Panc1 (cell line): ENCODE data around the gene AACS. TPM values are rescaled to one million over a fixed set of nuclear protein-coding genes. Genes with fewer than 3 reads are reported as not detected.

ENCODE experiments used
- ATAC-seq: fragments of 200-7000 bp; cut with Tn5 transposase; 2 replicates; pipeline ENCODE4 v1.9.1; 2020; ENCODE audit warnings: mild to moderate bottlenecking, moderate library complexity
- BruUV-seq: library from RNA; stranded (reverse); fragments of 400-500 nt; replicated peaks from 2 replicates; lab custom pipeline; 2021; lab: Mats Ljungman, UMichigan
- CTCF ChIA-PET: fragments of 300-600 bp; sonication (Branson Sonifier 250); formaldehyde crosslinking; loops from one replicate; lab custom pipeline; 2022; ENCODE audit warnings: antibody characterized with exemption; lab: Charles Lee
- POLR2A ChIA-PET: fragments of 300-600 bp; sonication (Branson Sonifier 250); formaldehyde crosslinking; loops from one replicate; lab custom pipeline; 2022; ENCODE audit warnings: antibody characterized with exemption; lab: Charles Lee
- DNase-seq: peaks from one replicate; pipeline ENCODE4 v3.0.0-alpha.2; 2010; ENCODE audit warnings: low read depth, low spot score
- H3K27ac ChIP-seq: 2 replicates; pipeline ENCODE4 v1.5.1; 2011; ENCODE audit warnings: mild to moderate bottlenecking, low read length, inconsistent platforms
- H3K27me3 ChIP-seq: fragments of 200-500 bp; sonication (Bioruptor generic); 2 replicates; pipeline ENCODE4 v1.6.0; 2014; ENCODE audit warnings: low read length, inconsistent platforms; ENCODE audit not compliant: control insufficient read depth, insufficient read depth
- H3K36me3 ChIP-seq: fragments of 200-500 bp; sonication (Bioruptor generic); 2 replicates; pipeline ENCODE4 v1.5.1; 2014; ENCODE audit warnings: inconsistent platforms, mild to moderate bottlenecking, low read length, moderate library complexity; ENCODE audit not compliant: control insufficient read depth, insufficient read depth
- H3K4me1 ChIP-seq: 2 replicates; pipeline ENCODE4 v1.5.1; 2011; ENCODE audit warnings: inconsistent platforms, mild to moderate bottlenecking, low read length, moderate library complexity; ENCODE audit not compliant: control insufficient read depth, insufficient read depth
- H3K4me3 ChIP-seq, 2 experiments: 2 replicates each; pipeline ENCODE4 v1.5.1; 2011 to 2012; ENCODE audit warnings: low read depth in 2 of 2, low read length in 2 of 2, mild to moderate bottlenecking in 2 of 2, inconsistent platforms in 1 of 2, moderate library complexity in 1 of 2
- H3K9me3 ChIP-seq: fragments of 200-500 bp; sonication (Bioruptor generic); 2 replicates; pipeline ENCODE4 v1.5.1; 2014; ENCODE audit warnings: low read depth, mild to moderate bottlenecking, inconsistent platforms, low read length, moderate library complexity; ENCODE audit not compliant: control insufficient read depth, insufficient read depth
- POLR2AphosphoS5 ChIP-seq: IDR thresholded peaks from 2 replicates; pipeline ENCODE4 v1.6.1; 2012; ENCODE audit warnings: mild to moderate bottlenecking, low read depth, low read length, moderate library complexity
- REST ChIP-seq, 2 experiments: IDR thresholded peaks; 2 replicates each; pipeline ENCODE4 v1.6.1; 2011 to 2012; ENCODE audit warnings: low read depth in 2 of 2, control low read depth in 1 of 2, low read length in 1 of 2, mild to moderate bottlenecking in 1 of 2, moderate library complexity in 1 of 2; ENCODE audit not compliant: insufficient read depth in 1 of 2
- SIN3A ChIP-seq: IDR thresholded peaks from 2 replicates; pipeline ENCODE4 v1.6.1; 2012; ENCODE audit warnings: low read depth, mild to moderate bottlenecking, low read length, moderate library complexity, borderline replicate concordance; ENCODE audit not compliant: insufficient read depth
- TCF7L2 ChIP-seq: IDR thresholded peaks from 2 replicates; pipeline ENCODE4 v1.6.1; 2011; ENCODE audit warnings: mild to moderate bottlenecking, low read depth, low read length, inconsistent platforms
- in situ Hi-C: cut with HindIII; loops from 2 replicates; pipeline ENCODE4 v1.10.0; 2016; ENCODE audit warnings: low sequenced_read_pairs, low pct_unique_long_range_greater_than_20kb
- intact Hi-C: fragments of 100-400 bp; cut with micrococcal nuclease; formaldehyde crosslinking; loops from one replicate; pipeline ENCODE4 v1.10.0; 2022; ENCODE audit not compliant: unreplicated experiment
- total RNA-seq: library from RNA; stranded (reverse); gene quantifications from one replicate; pipeline ENCODE4 v1.2.1, GENCODE V29; 2021; ENCODE audit not compliant: unreplicated experiment
- TF ChIP-seq, protein P1 (sequence below): fragments of 450-650 bp; IDR thresholded peaks from 2 replicates; pipeline ENCODE4 v1.5.1; 2017; ENCODE audit warnings: mild to moderate bottlenecking

Gene AACS
- total RNA-seq, 1 experiment from 2014 or later: 34.7 TPM

DNA sequence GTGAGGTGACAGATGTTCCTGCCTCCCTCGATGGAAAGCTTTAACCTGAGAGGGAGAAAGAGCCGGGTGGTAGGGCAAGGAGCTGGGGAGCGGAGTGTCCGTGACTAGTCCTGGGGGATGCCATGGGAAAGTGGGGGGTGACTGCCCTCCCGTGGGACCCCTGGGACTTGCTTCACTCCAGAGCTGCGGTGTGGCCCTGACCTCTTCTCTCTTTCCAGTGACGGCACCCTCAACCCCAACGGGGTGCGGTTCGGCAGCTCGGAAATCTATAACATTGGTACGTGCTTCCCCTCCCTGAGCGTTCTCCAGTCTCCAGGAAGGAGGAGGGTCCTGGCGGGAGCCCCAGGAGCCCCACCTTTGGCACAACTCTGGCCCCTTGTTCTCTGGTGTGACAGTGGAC, 69.3 kb downstream of the AACS start:
- in situ Hi-C loops (no loop called here), intact Hi-C loops (no loop called here)
- Histone ChIP-seq H3K27ac (no peak overlapping the region), H3K36me3 (no peaks in the 10 kb centered on the region), H3K9me3 (no peaks in the 10 kb centered on the region), H3K4me1 (no peaks in the 10 kb centered on the region), H3K4me3 (no peak overlapping the region), H3K27me3 (no peaks in the 10 kb centered on the region)
- ChIA-PET CTCF (no interaction called here), POLR2A (no interaction called here)
- ATAC-seq (no peak), DNase-seq (no peak)
- no peak for TF ChIP-seq TCF7L2
- no peak for TF ChIP-seq POLR2AphosphoS5
- no peak for TF ChIP-seq REST (IDR thresholded peaks at IDR 0.05; ENCODE audit: insufficient read depth in 1 of 2, low read depth in 2 of 2, low read length in 1 of 2)
- no TSS peak for BruUV-seq

- no peak overlapping the region for H3K27ac ChIP-seq
- no TSS peak for BruUV-seq
- POLR2A ChIA-PET: no interaction called here
Measured at GRCh38 chr12:125135906-125136305, 70.7 kb downstream of the AACS start.

More at GRCh38 chr12:125135906-125136305, 70.7 kb downstream of the AACS start:
- CTCF ChIA-PET: no interaction called here
- Histone ChIP-seq H3K4me1 (peaks cover 5% of the 10 kb centered on the region; the same call in 1 of the 2 replicates), H3K9me3 (no peaks in the 10 kb centered on the region), H3K27me3 (no peaks in the 10 kb centered on the region), H3K4me3 (no peak overlapping the region), H3K36me3 (no peaks in the 10 kb centered on the region)
- no peak for TF ChIP-seq TCF7L2
- no peak for TF ChIP-seq REST (IDR thresholded peaks at IDR 0.05; ENCODE audit: insufficient read depth in 1 of 2, low read depth in 2 of 2, low read length in 1 of 2)
- no peak for TF ChIP-seq SIN3A
- TF ChIP-seq POLR2AphosphoS5: no peak
- TF ChIP-seq, protein P1, sequence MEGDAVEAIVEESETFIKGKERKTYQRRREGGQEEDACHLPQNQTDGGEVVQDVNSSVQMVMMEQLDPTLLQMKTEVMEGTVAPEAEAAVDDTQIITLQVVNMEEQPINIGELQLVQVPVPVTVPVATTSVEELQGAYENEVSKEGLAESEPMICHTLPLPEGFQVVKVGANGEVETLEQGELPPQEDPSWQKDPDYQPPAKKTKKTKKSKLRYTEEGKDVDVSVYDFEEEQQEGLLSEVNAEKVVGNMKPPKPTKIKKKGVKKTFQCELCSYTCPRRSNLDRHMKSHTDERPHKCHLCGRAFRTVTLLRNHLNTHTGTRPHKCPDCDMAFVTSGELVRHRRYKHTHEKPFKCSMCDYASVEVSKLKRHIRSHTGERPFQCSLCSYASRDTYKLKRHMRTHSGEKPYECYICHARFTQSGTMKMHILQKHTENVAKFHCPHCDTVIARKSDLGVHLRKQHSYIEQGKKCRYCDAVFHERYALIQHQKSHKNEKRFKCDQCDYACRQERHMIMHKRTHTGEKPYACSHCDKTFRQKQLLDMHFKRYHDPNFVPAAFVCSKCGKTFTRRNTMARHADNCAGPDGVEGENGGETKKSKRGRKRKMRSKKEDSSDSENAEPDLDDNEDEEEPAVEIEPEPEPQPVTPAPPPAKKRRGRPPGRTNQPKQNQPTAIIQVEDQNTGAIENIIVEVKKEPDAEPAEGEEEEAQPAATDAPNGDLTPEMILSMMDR: no peak
- intact Hi-C loops (no loop called here), in situ Hi-C loops (no loop called here)
- ATAC-seq: no peak
- DNase-seq: no peak
